Astrocyte of the hippocampus (primary cell): Measurements from ENCODE around the gene CLCN2.

Source experiments
- DNase-seq: peaks from one replicate; pipeline ENCODE4 v3.0.0; 2011; ENCODE audit warnings: low read depth, low spot score

CLCN2 gene

DNA sequence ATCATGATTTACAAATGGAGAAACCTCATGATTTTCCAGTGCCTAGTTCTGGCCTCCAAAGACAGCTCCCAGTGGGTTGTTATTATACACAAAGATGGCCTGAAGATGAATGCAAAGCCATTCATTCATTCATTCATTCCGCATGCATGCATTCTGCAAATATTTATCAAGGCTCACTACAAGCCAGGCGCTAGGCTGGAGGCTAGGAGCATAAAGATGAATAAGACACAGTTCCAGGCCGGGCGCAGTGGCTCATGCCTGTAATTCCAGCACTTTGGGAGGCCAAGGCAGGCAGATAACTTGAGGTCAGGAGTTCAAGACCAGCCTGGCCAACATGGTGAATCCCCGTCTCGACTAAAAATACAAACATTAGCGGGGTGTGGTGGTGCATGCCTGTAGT lies 64.8 kb downstream of the CLCN2 start:
- no peak for DNase-seq
